GM23338 (cell line): ENCODE measurements around the gene NTM. TPM values are rescaled to one million over a fixed set of nuclear protein-coding genes. Genes with fewer than 3 reads are reported as not detected.

Experiments
- ATAC-seq: fragments of 200-7000 bp; cut with Tn5 transposase; 3 replicates; pipeline ENCODE4 v1.9.1; 2020
- DNase-seq: peaks from one replicate; pipeline ENCODE4 v3.0.0-alpha.2; 2015; ENCODE audit warnings: low spot score
- H2AFZ ChIP-seq: fragments of 200-600 bp; sonication (generic); 2 replicates; pipeline ENCODE4 v1.8.0; 2016; ENCODE audit warnings: antibody characterized with exemption, mild to moderate bottlenecking, moderate library complexity
- H3F3A ChIP-seq: fragments of 200-600 bp; sonication (generic); replicated peaks from 2 replicates; pipeline ENCODE4 v1.8.0; 2017; ENCODE audit warnings: antibody characterized with exemption, mixed run types, low read depth
- H3K27ac ChIP-seq: fragments of 200-600 bp; sonication (generic); 2 replicates; pipeline ENCODE4 v1.6.1; 2016; ENCODE audit warnings: low read depth
- H3K27me3 ChIP-seq: fragments of 200-600 bp; sonication (generic); 2 replicates; pipeline ENCODE4 v1.8.0; 2016; ENCODE audit warnings: mild to moderate bottlenecking, mixed run types, moderate library complexity; ENCODE audit not compliant: insufficient read depth
- H3K36me3 ChIP-seq: fragments of 200-600 bp; sonication (generic); 2 replicates; pipeline ENCODE4 v1.8.0; 2016; ENCODE audit warnings: mild to moderate bottlenecking; ENCODE audit not compliant: insufficient read depth
- H3K4me1 ChIP-seq: fragments of 200-600 bp; sonication (generic); 2 replicates; pipeline ENCODE4 v1.8.0; 2016; ENCODE audit warnings: mild to moderate bottlenecking, moderate library complexity; ENCODE audit not compliant: insufficient read depth
- H3K4me2 ChIP-seq: fragments of 200-600 bp; sonication (generic); 2 replicates; pipeline ENCODE4 v1.7.1; 2017; ENCODE audit warnings: mixed run types
- H3K4me3 ChIP-seq: fragments of 200-600 bp; sonication (generic); 2 replicates; pipeline ENCODE4 v1.6.1; 2016; ENCODE audit warnings: mixed run types
- H3K79me2 ChIP-seq: fragments of 200-600 bp; sonication (generic); replicated peaks from 2 replicates; pipeline ENCODE4 v1.8.0; 2017; ENCODE audit warnings: mild to moderate bottlenecking; ENCODE audit not compliant: insufficient read depth
- H3K9me2 ChIP-seq: fragments of 200-600 bp; sonication (generic); 2 replicates; pipeline ENCODE4 v1.8.0; 2017; ENCODE audit not compliant: insufficient read depth
- H4K20me1 ChIP-seq: fragments of 200-600 bp; sonication (generic); replicated peaks from 2 replicates; pipeline ENCODE4 v1.8.0; 2017; ENCODE audit warnings: mild to moderate bottlenecking; ENCODE audit not compliant: insufficient read depth
- H3K27ac Mint-ChIP-seq: 2 replicates; pipeline ENCODE4 v1.8.0; 2020; ENCODE audit warnings: inconsistent platforms, mild to moderate bottlenecking, moderate library complexity, mixed read lengths
- H3K27me3 Mint-ChIP-seq: 3 replicates; pipeline ENCODE4 v1.8.0; 2022; ENCODE audit warnings: low read depth, mild to moderate bottlenecking, moderate library complexity, mixed read lengths, inconsistent platforms; ENCODE audit not compliant: insufficient read depth, poor library complexity
- H3K36me3 Mint-ChIP-seq: 3 replicates; pipeline ENCODE4 v1.8.0; 2021; ENCODE audit warnings: low read depth, mild to moderate bottlenecking, inconsistent platforms, moderate library complexity, mixed read lengths
- H3K4me1 Mint-ChIP-seq: 3 replicates; pipeline ENCODE4 v1.8.0; 2020; ENCODE audit warnings: mild to moderate bottlenecking, inconsistent platforms, mixed read lengths
- H3K4me3 Mint-ChIP-seq: 3 replicates; pipeline ENCODE4 v1.8.0; 2021; ENCODE audit warnings: moderate library complexity, mild to moderate bottlenecking, inconsistent platforms, mixed read lengths
- H3K9me3 Mint-ChIP-seq: 3 replicates; pipeline ENCODE4 v1.8.0; 2020; ENCODE audit warnings: moderate library complexity, mild to moderate bottlenecking, inconsistent platforms, mixed read lengths
- CREB1 ChIP-seq: fragments of 250-450 bp; sonication (Bioruptor Pico); IDR thresholded peaks from 2 replicates; pipeline ENCODE4 v1.5.0; 2020; ENCODE audit warnings: low read depth, mild to moderate bottlenecking, moderate library complexity
- CTCF ChIP-seq, 2 experiments: fragments of 200-600 bp in 1 of 2; sonication (generic) in 1 of 2; conservative IDR thresholded peaks; 2 replicates each; pipeline versions ENCODE4 v1.5.1 to v1.6.1; 2016 to 2017; ENCODE audit warnings: antibody characterized with exemption in 2 of 2, low read depth in 2 of 2, mild to moderate bottlenecking in 2 of 2, moderate library complexity in 1 of 2
- ETS1 ChIP-seq: IDR thresholded peaks from 2 replicates; pipeline ENCODE4 v1.6.1; 2016; ENCODE audit warnings: antibody characterized with exemption
- EZH2 ChIP-seq: fragments of 200-600 bp; sonication (generic); IDR thresholded peaks from one replicate; pipeline ENCODE4 v1.8.0; 2017; ENCODE audit warnings: antibody characterized with exemption, mild to moderate bottlenecking, low read depth; ENCODE audit not compliant: unreplicated experiment
- EZH2phosphoT487 ChIP-seq: fragments of 200-600 bp; sonication (generic); IDR thresholded peaks from one replicate; pipeline ENCODE4 v1.8.1; 2018; ENCODE audit warnings: antibody characterized with exemption; ENCODE audit not compliant: unreplicated experiment
- JUNB ChIP-seq: IDR thresholded peaks from one replicate; pipeline ENCODE4 v1.6.1; 2016; ENCODE audit warnings: antibody characterized with exemption; ENCODE audit not compliant: unreplicated experiment
- POLR2AphosphoS5 ChIP-seq: IDR thresholded peaks from 2 replicates; pipeline ENCODE4 v1.6.1; 2016; ENCODE audit warnings: antibody characterized with exemption, low read depth
- ZNF114 ChIP-seq: fragments of 250-450 bp; sonication (Bioruptor Pico); IDR thresholded peaks from 2 replicates; pipeline ENCODE4 v1.5.0; 2020; ENCODE audit warnings: mild to moderate bottlenecking, moderate library complexity
- ZNF331 ChIP-seq: fragments of 250-450 bp; sonication (Bioruptor Pico); IDR thresholded peaks from 2 replicates; pipeline ENCODE4 v1.5.0; 2020; ENCODE audit warnings: low read depth, mild to moderate bottlenecking, moderate library complexity
- polyA plus RNA-seq: library from polyadenylated mRNA; unstranded; fragments of >200 nt; fragmentation: Nextera tagmentation; extraction: Ambion mirVana; gene quantifications from 2 replicates; pipeline ENCODE4 v1.2.1, GENCODE V29; 2016
- total RNA-seq: library from RNA; depleted of rRNA; stranded (reverse); fragments of >200 nt; shearing (Covaris generic); gene quantifications from 2 replicates; pipeline ENCODE4 v1.2.3, GENCODE V29; 2014

The NTM gene
- total and polyA plus RNA-seq, 2 experiments from 2014 or later: 10.6 to 14.6 TPM

GRCh38 chr11:132112846-132113245, 742.4 kb downstream of the NTM start (continued):
- TF ChIP-seq CTCF (conservative IDR thresholded peaks at IDR 0.05; ENCODE audit: low read depth in 2 of 2): no peak
- TF ChIP-seq CREB1 (CRISPR knock-in tag): no peak
- no peak for TF ChIP-seq EZH2

- TF ChIP-seq ZNF331 (CRISPR knock-in tag) (no peak), CTCF (conservative IDR thresholded peaks at IDR 0.05; ENCODE audit: low read depth in 2 of 2) (peak; percentile 62 to 84), CREB1 (CRISPR knock-in tag) (no peak), ETS1 (no peak), JUNB (no peak)
- Histone ChIP-seq H2AFZ (no peak overlapping the region), H3K4me3 (no peak overlapping the region), H4K20me1 (no peaks in the 10 kb centered on the region; the same call in 1 of the 2 replicates), H3K27me3 (no peaks in the 10 kb centered on the region), H3K36me3 (no peaks in the 10 kb centered on the region), H3F3A (no peaks in the 10 kb centered on the region), H3K4me1 (peaks cover 26% of the 10 kb centered on the region), H3K4me2 (no peak overlapping the region), H3K79me2 (no peaks in the 10 kb centered on the region), H3K9me2 (peaks cover 7% of the 10 kb centered on the region), H3K27ac (no peak overlapping the region)
- DNase-seq: peak; percentile 78
- Mint-ChIP-seq H3K27me3 (no peaks in the 10 kb centered on the region), H3K4me3 (no peak overlapping the region), H3K9me3 (no peaks in the 10 kb centered on the region), H3K27ac (no peak overlapping the region), H3K4me1 (peaks cover 42% of the 10 kb centered on the region), H3K36me3 (no peaks in the 10 kb centered on the region)
- peak; percentile 89 for ATAC-seq
These were observed 743.8 kb downstream of the NTM start for GRCh38 chr11:132114185-132114584.

- Histone ChIP-seq H3K4me3 (no peak overlapping the region), H3K4me2 (no peak overlapping the region), H3F3A (no peaks in the 10 kb centered on the region), H2AFZ (no peak overlapping the region), H4K20me1 (no peaks in the 10 kb centered on the region; the same call in 1 of the 2 replicates), H3K27ac (no peak overlapping the region), H3K79me2 (no peaks in the 10 kb centered on the region), H3K36me3 (no peaks in the 10 kb centered on the region), H3K9me2 (peaks cover 7% of the 10 kb centered on the region), H3K4me1 (peaks cover 26% of the 10 kb centered on the region), H3K27me3 (no peaks in the 10 kb centered on the region)
- no peaks in the 10 kb centered on the region for H3K36me3 Mint-ChIP-seq
- peaks cover 42% of the 10 kb centered on the region for H3K4me1 Mint-ChIP-seq
- H3K9me3 Mint-ChIP-seq: no peaks in the 10 kb centered on the region
- TF ChIP-seq ZNF114 (CRISPR knock-in tag) (no peak), ETS1 (no peak), EZH2 (no peak), EZH2phosphoT487 (no peak), POLR2AphosphoS5 (no peak)
- ATAC-seq: no peak
- no peak for DNase-seq
- H3K4me3 Mint-ChIP-seq: no peak overlapping the region
- H3K27ac Mint-ChIP-seq: no peak overlapping the region
- no peaks in the 10 kb centered on the region for H3K27me3 Mint-ChIP-seq
These were observed 744.3 kb downstream of the NTM start for GRCh38 chr11:132114743-132115142.
